Mesendoderm (in vitro differentiated cells): ENCODE results near the gene PTK6.

Source experiments
- DNase-seq: peaks from one replicate; pipeline ENCODE4 v3.0.0; 2013
- H2AK5ac ChIP-seq: 2 replicates; pipeline ENCODE4 v1.6.1; 2013; ENCODE audit warnings: low read length, inconsistent platforms
- H2BK120ac ChIP-seq: 2 replicates; pipeline ENCODE4 v1.6.1; 2013; ENCODE audit warnings: low read depth, mild to moderate bottlenecking, low read length, moderate library complexity, mixed read lengths
- H2BK15ac ChIP-seq: replicated peaks from 2 replicates; pipeline ENCODE4 v1.6.1; 2013; ENCODE audit warnings: low read depth, mild to moderate bottlenecking, moderate library complexity
- H2BK5ac ChIP-seq: 2 replicates; pipeline ENCODE4 v1.6.1; 2013; ENCODE audit warnings: low read length, inconsistent platforms
- H3K18ac ChIP-seq: 2 replicates; pipeline ENCODE4 v1.6.1; 2013; ENCODE audit warnings: mild to moderate bottlenecking, low read length, mixed read lengths
- H3K23ac ChIP-seq: one replicate; pipeline ENCODE4 v1.6.1; 2013; ENCODE audit warnings: low read length
- H3K27ac ChIP-seq: 2 replicates; pipeline ENCODE4 v1.5.1; 2013; ENCODE audit warnings: low read depth, mild to moderate bottlenecking, inconsistent platforms, low read length, moderate library complexity
- H3K27me3 ChIP-seq: 2 replicates; pipeline ENCODE4 v1.6.1; 2013; ENCODE audit warnings: low read length, control low read depth, mild to moderate bottlenecking, inconsistent platforms; ENCODE audit not compliant: insufficient read depth, poor library complexity
- H3K36me3 ChIP-seq: 2 replicates; pipeline ENCODE4 v1.6.1; 2013; ENCODE audit warnings: low read length, inconsistent platforms; ENCODE audit not compliant: control insufficient read depth, insufficient read depth
- H3K4ac ChIP-seq: one replicate; pipeline ENCODE4 v1.6.1; 2013; ENCODE audit warnings: low read depth, mild to moderate bottlenecking, low read length, moderate library complexity
- H3K4me1 ChIP-seq: 2 replicates; pipeline ENCODE4 v1.6.1; 2013; ENCODE audit warnings: low read depth, low read length, inconsistent platforms; ENCODE audit not compliant: control insufficient read depth
- H3K4me2 ChIP-seq: 2 replicates; pipeline ENCODE4 v1.6.1; 2013; ENCODE audit warnings: low read length
- H3K4me3 ChIP-seq: 2 replicates; pipeline ENCODE4 v1.5.1; 2013; ENCODE audit warnings: mild to moderate bottlenecking, low read length
- H3K56ac ChIP-seq: one replicate; pipeline ENCODE4 v1.6.1; 2013; ENCODE audit warnings: low read length
- H3K79me1 ChIP-seq: 2 replicates; pipeline ENCODE4 v1.6.1; 2013; ENCODE audit warnings: low read length, inconsistent platforms
- H3K79me2 ChIP-seq: 2 replicates; pipeline ENCODE4 v1.6.1; 2013; ENCODE audit warnings: mild to moderate bottlenecking, low read length; ENCODE audit not compliant: control insufficient read depth, insufficient read depth
- H3K9ac ChIP-seq: 2 replicates; pipeline ENCODE4 v1.6.1; 2013; ENCODE audit warnings: low read length, inconsistent platforms
- H4K5ac ChIP-seq: one replicate; pipeline ENCODE4 v1.6.1; 2013; ENCODE audit warnings: low read length
- H4K8ac ChIP-seq: one replicate; pipeline ENCODE4 v1.6.1; 2013; ENCODE audit warnings: low read depth, mild to moderate bottlenecking, control low read depth, low read length, moderate library complexity
- WGBS: extraction: QIAGEN DNeasy Blood & Tissue Kit; methylation state at CpG from one replicate; pipeline ENCODE4 v1.1.7; 2013; ENCODE audit warnings: low lambda C conversion rate, missing lambda C conversion rate; ENCODE audit not compliant: insufficient coverage; ENCODE audit errors: extremely low coverage; 5-methylcytosine and 5-hydroxymethylcytosine counted together

PTK6 gene

DNA sequence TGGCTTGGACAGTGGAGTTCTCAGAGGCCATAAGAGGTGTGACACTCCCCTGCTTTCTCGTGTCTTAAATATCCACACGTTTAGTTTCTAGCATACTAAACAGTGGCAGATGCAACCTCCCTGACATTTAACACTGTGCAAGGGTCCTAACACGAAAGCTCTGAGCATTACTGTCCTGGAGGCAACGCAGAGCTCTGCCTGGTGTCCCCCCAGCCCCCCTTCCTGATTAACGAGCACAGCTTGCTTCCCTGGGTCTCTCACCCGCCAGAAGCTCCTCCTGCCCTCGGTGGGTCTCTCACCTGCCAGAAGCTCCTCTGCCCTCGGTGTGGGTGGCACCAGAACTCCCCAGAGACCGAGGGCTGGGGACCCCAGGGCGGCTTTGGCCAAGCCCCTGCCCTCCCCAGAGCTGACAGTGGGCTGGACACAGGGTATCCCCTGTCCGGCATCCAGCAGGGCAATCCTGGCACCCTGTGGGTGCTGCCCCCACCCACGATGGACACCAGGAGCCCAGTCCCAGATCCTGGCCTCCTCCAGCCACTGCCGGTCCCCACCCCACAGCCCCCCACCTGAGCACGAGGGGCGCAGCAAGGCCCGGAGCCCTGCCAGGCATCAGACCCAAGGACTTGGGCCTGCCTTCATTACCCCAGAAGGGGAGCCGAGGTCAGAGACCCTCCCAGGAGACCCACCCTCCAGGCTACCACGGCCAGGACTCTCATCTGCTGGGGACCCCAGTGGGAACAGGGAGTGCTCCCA, 52.3 kb downstream of the PTK6 start:
- Histone ChIP-seq H3K23ac (no peak overlapping the region), H2BK120ac (no peak overlapping the region), H3K27me3 (peaks cover 8% of the 10 kb centered on the region), H3K4me2 (no peak overlapping the region), H2AK5ac (no peak overlapping the region), H3K79me2 (no peaks in the 10 kb centered on the region), H3K4ac (no peak overlapping the region), H3K18ac (no peak overlapping the region), H3K79me1 (no peaks in the 10 kb centered on the region), H3K56ac (no peak overlapping the region), H2BK5ac (no peak overlapping the region), H3K4me3 (no peak overlapping the region), H4K8ac (no peak overlapping the region), H4K5ac (no peak overlapping the region), H3K36me3 (no peaks in the 10 kb centered on the region), H2BK15ac (no peak overlapping the region), H3K4me1 (no peaks in the 10 kb centered on the region), H3K9ac (no peak overlapping the region), H3K27ac (no peak overlapping the region)
- DNase-seq, result no peak
- no CpG with 5 or more reads among the region's 18 CpGs for WGBS

GRCh38 chr20:63484236-63484635, 52.9 kb downstream of the PTK6 start:
- H3K36me3 ChIP-seq, result no peaks in the 10 kb centered on the region
- H3K27me3 ChIP-seq, result peaks cover 8% of the 10 kb centered on the region
- H3K4me2 ChIP-seq, result no peak overlapping the region
- H2BK5ac ChIP-seq, result no peak overlapping the region
- H3K4me1 ChIP-seq, result no peaks in the 10 kb centered on the region
- no peak overlapping the region for H3K56ac ChIP-seq
- no peak overlapping the region for H3K4me3 ChIP-seq
- H3K4ac ChIP-seq, result no peak overlapping the region
- no CpG with 5 or more reads among the region's 17 CpGs for WGBS
- H3K79me2 ChIP-seq, result no peaks in the 10 kb centered on the region
- H3K9ac ChIP-seq, result no peak overlapping the region
- H2AK5ac ChIP-seq, result no peak overlapping the region
- no peak overlapping the region for H2BK15ac ChIP-seq
- H4K5ac ChIP-seq, result no peak overlapping the region
- H3K18ac ChIP-seq, result no peak overlapping the region
- H3K79me1 ChIP-seq, result no peaks in the 10 kb centered on the region
- H3K27ac ChIP-seq, result no peak overlapping the region
- no peak overlapping the region for H2BK120ac ChIP-seq
- H3K23ac ChIP-seq, result no peak overlapping the region
- no peak overlapping the region for H4K8ac ChIP-seq
- no peak for DNase-seq

DNA sequence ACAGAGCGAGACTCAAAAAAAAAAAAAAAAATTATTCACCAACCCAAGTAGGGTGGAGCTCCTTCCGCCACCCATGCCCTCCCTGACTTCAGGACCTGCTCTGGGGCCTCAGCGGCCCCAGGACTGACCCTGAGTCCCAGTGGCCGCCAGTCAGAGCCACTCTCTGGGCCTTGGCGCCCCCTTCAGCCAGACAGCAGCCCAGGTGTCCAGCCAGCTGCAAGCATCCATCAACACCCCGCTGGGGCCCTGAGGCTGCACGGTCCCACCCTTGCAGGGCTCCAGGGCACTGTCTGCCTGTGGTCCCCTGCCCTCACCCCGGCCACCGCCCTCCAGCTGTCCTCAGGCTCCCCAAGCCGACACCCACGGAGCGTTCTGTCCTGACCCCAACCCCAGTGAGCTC, 53.3 kb downstream of the PTK6 start:
- H3K4me3 ChIP-seq, result no peak overlapping the region
- H3K56ac ChIP-seq, result no peak overlapping the region
- H3K27me3 ChIP-seq, result peaks cover 4% of the 10 kb centered on the region
- H2BK120ac ChIP-seq, result no peak overlapping the region
- H4K5ac ChIP-seq, result no peak overlapping the region
- no peak overlapping the region for H3K4ac ChIP-seq
- H3K79me2 ChIP-seq, result no peaks in the 10 kb centered on the region
- no peaks in the 10 kb centered on the region for H3K79me1 ChIP-seq
- no peak overlapping the region for H3K27ac ChIP-seq
- no peak overlapping the region for H3K9ac ChIP-seq
- H2BK15ac ChIP-seq, result no peak overlapping the region
- H4K8ac ChIP-seq, result no peak overlapping the region
- no peak for DNase-seq
- H3K4me1 ChIP-seq, result no peaks in the 10 kb centered on the region
- H2AK5ac ChIP-seq, result no peak overlapping the region
- WGBS, result no CpG with 5 or more reads among the region's 12 CpGs
- H3K4me2 ChIP-seq, result no peak overlapping the region
- H3K18ac ChIP-seq, result no peak overlapping the region
- no peak overlapping the region for H2BK5ac ChIP-seq
- H3K36me3 ChIP-seq, result no peaks in the 10 kb centered on the region
- H3K23ac ChIP-seq, result no peak overlapping the region

GRCh38 chr20:63482021-63482587, 55.1 kb downstream of the PTK6 start:
- Histone ChIP-seq H3K4ac (no peak overlapping the region), H4K8ac (no peak overlapping the region), H3K27ac (no peak overlapping the region), H2BK15ac (no peak overlapping the region), H3K79me2 (no peaks in the 10 kb centered on the region), H2BK5ac (no peak overlapping the region), H3K18ac (no peak overlapping the region), H3K4me3 (no peak overlapping the region), H3K36me3 (no peaks in the 10 kb centered on the region), H4K5ac (no peak overlapping the region), H3K4me2 (no peak overlapping the region), H3K27me3 (no peaks in the 10 kb centered on the region), H2AK5ac (no peak overlapping the region), H3K9ac (no peak overlapping the region), H3K56ac (no peak overlapping the region), H2BK120ac (no peak overlapping the region), H3K4me1 (no peaks in the 10 kb centered on the region), H3K23ac (no peak overlapping the region), H3K79me1 (no peaks in the 10 kb centered on the region)
- no peak for DNase-seq
- WGBS, result no CpG with 5 or more reads among the region's 11 CpGs

- H4K8ac ChIP-seq, result no peak overlapping the region
- no peak overlapping the region for H2AK5ac ChIP-seq
- no peaks in the 10 kb centered on the region for H3K79me1 ChIP-seq
- H3K56ac ChIP-seq, result no peak overlapping the region
- no peak overlapping the region for H2BK120ac ChIP-seq
- no peak overlapping the region for H3K9ac ChIP-seq
- no peak overlapping the region for H3K4me2 ChIP-seq
- H3K23ac ChIP-seq, result no peak overlapping the region
- no peak overlapping the region for H3K4me3 ChIP-seq
- no peaks in the 10 kb centered on the region for H3K79me2 ChIP-seq
- H3K27ac ChIP-seq, result no peak overlapping the region
- H3K4ac ChIP-seq, result no peak overlapping the region
- no peak overlapping the region for H4K5ac ChIP-seq
- no peaks in the 10 kb centered on the region for H3K27me3 ChIP-seq
- no peak overlapping the region for H2BK5ac ChIP-seq
- DNase-seq, result no peak
- no peaks in the 10 kb centered on the region for H3K4me1 ChIP-seq
- no peak overlapping the region for H3K18ac ChIP-seq
- no CpG with 5 or more reads among the region's 12 CpGs for WGBS
- H3K36me3 ChIP-seq, result no peaks in the 10 kb centered on the region
- H2BK15ac ChIP-seq, result no peak overlapping the region
These were observed 55.7 kb downstream of the PTK6 start for GRCh38 chr20:63481503-63481902.
